Ureter (tissue), 1 donor: ENCODE measurements around the gene KIAA0040. TPM values are rescaled to one million over a fixed set of nuclear protein-coding genes. Genes with fewer than 3 reads are reported as not detected.

Experiments used
- total RNA-seq: library from RNA; stranded (reverse); gene quantifications from one replicate; pipeline ENCODE4 v1.2.4, GENCODE V29; 2023
- donor health status: DM: yes; HTN: yes; CAD: no.

The KIAA0040 gene
- total RNA-seq, 1 donor from 2014 or later, result 25.3 TPM

Other genes with a start within 250 kb of the KIAA0040 start
- 54.1 TPM for gene CACYBP, start 192.8 kb downstream of the KIAA0040 start, total RNA-seq
- 39.8 TPM for gene MRPS14, start 169.4 kb downstream of the KIAA0040 start, total RNA-seq
- not detected for gene TNN, start 124.9 kb downstream of the KIAA0040 start, total RNA-seq